HuH-7.5 (cell line): ENCODE results near the gene ZBTB20.

ENCODE experiments used
- DNase-seq: peaks from one replicate; pipeline ENCODE4 v3.0.0; 2011; ENCODE audit warnings: low spot score

The ZBTB20 gene

GRCh38 chr3:114627770-114628169 is 519.3 kb downstream of the ZBTB20 start:
- DNase-seq = no peak

- DNase-seq = no peak
Observed at GRCh38 chr3:114626751-114627150, 520.3 kb downstream of the ZBTB20 start.

- peak; percentile 16 for DNase-seq
Observed at GRCh38 chr3:114624571-114625181, 522.4 kb downstream of the ZBTB20 start.

GRCh38 chr3:114624047-114624445 is 523.0 kb downstream of the ZBTB20 start:
- DNase-seq = no peak

- DNase-seq = no peak
Observed at GRCh38 chr3:114623420-114624046, 523.6 kb downstream of the ZBTB20 start.

- DNase-seq = no peak
Observed at GRCh38 chr3:114622001-114622400, 525.1 kb downstream of the ZBTB20 start.

- no peak for DNase-seq
Observed at GRCh38 chr3:114619771-114620170, 527.3 kb downstream of the ZBTB20 start.

GRCh38 chr3:114615523-114616085 is 531.5 kb downstream of the ZBTB20 start:
- no peak for DNase-seq

- no peak for DNase-seq
Observed at GRCh38 chr3:114609973-114610630, 537.0 kb downstream of the ZBTB20 start.

GRCh38 chr3:114608293-114608692 is 538.8 kb downstream of the ZBTB20 start:
- DNase-seq = no peak

GRCh38 chr3:114606336-114606735 is 540.8 kb downstream of the ZBTB20 start:
- DNase-seq = no peak

GRCh38 chr3:114600571-114600970 is 546.5 kb downstream of the ZBTB20 start:
- no peak for DNase-seq

GRCh38 chr3:114597871-114598270 is 549.2 kb downstream of the ZBTB20 start:
- no peak for DNase-seq

- no peak for DNase-seq
Observed at GRCh38 chr3:114597012-114597411, 550.1 kb downstream of the ZBTB20 start.

GRCh38 chr3:114596147-114596546 is 550.9 kb downstream of the ZBTB20 start:
- DNase-seq = no peak

- no peak for DNase-seq
Observed at GRCh38 chr3:114595522-114596028, 551.5 kb downstream of the ZBTB20 start.

GRCh38 chr3:114590309-114591047 is 556.6 kb downstream of the ZBTB20 start:
- DNase-seq = no peak

- DNase-seq = no peak
Observed at GRCh38 chr3:114587986-114588385, 559.1 kb downstream of the ZBTB20 start.

- no peak for DNase-seq
Observed at GRCh38 chr3:114586119-114586518, 561.0 kb downstream of the ZBTB20 start.

GRCh38 chr3:114585687-114586086 is 561.4 kb downstream of the ZBTB20 start:
- DNase-seq = no peak

- no peak for DNase-seq
Observed at GRCh38 chr3:114584734-114585371, 562.2 kb downstream of the ZBTB20 start.

- no peak for DNase-seq
Observed at GRCh38 chr3:114582929-114583328, 564.2 kb downstream of the ZBTB20 start.
